Neuron (in vitro differentiated cells): ENCODE data around the gene PPP2R2C.

Experiments
- H2AFZ ChIP-seq: one replicate; pipeline ENCODE4 v1.6.1; 2013; ENCODE audit warnings: low read depth, mild to moderate bottlenecking, inconsistent platforms, low read length, moderate library complexity
- H3K27me3 ChIP-seq: one replicate; pipeline ENCODE4 v1.6.1; 2013; ENCODE audit warnings: low read length; ENCODE audit not compliant: insufficient read depth
- H3K36me3 ChIP-seq: one replicate; pipeline ENCODE4 v1.6.1; 2013; ENCODE audit warnings: low read length; ENCODE audit not compliant: insufficient read depth
- H3K4me1 ChIP-seq: one replicate; pipeline ENCODE4 v1.6.1; 2013; ENCODE audit warnings: low read length; ENCODE audit not compliant: insufficient read depth
- H3K4me3 ChIP-seq: 2 replicates; pipeline ENCODE4 v1.5.1; 2013; ENCODE audit warnings: mild to moderate bottlenecking, low read length, moderate library complexity
- H3K9me3 ChIP-seq: one replicate; pipeline ENCODE4 v1.6.1; 2013; ENCODE audit warnings: low read length

PPP2R2C gene

GRCh38 chr4:6270636-6271121 is 201.7 kb downstream of the PPP2R2C start:
- Histone ChIP-seq H3K36me3 (no peaks in the 10 kb centered on the region), H2AFZ (no peak overlapping the region), H3K27me3 (peaks cover 8% of the 10 kb centered on the region), H3K4me1 (peaks cover 33% of the 10 kb centered on the region), H3K9me3 (no peaks in the 10 kb centered on the region), H3K4me3 (peak overlapping the region; percentile 96)
